ENCODE results near the gene ADAMTSL1.
"Not testable (repeated sequence)": the region's sequence is repeated elsewhere in the genome, so short reads cannot be mapped to it uniquely, and the experiment has no call there.

ADAMTSL1 gene

GRCh38 chr9:18925880-18926279, 451.9 kb downstream of the ADAMTSL1 start:
- Histone ChIP-seq H3K4me1 (ENCODE audit: control insufficient read depth, insufficient read depth, low read length) (no peaks in the 10 kb centered on the region), H3K9me3 (ENCODE audit: control insufficient read depth, low read length) (no peaks in the 10 kb centered on the region), H3K27me3 (ENCODE audit: control insufficient read depth, insufficient read depth, low read length) (no peaks in the 10 kb centered on the region), H3K9ac (ENCODE audit: low read length) (no peak overlapping the region), H3K36me3 (ENCODE audit: control insufficient read depth, insufficient read depth, low read length) (no peaks in the 10 kb centered on the region), H3K4me3 (ENCODE audit: low read length) (no peak overlapping the region)

DNA sequence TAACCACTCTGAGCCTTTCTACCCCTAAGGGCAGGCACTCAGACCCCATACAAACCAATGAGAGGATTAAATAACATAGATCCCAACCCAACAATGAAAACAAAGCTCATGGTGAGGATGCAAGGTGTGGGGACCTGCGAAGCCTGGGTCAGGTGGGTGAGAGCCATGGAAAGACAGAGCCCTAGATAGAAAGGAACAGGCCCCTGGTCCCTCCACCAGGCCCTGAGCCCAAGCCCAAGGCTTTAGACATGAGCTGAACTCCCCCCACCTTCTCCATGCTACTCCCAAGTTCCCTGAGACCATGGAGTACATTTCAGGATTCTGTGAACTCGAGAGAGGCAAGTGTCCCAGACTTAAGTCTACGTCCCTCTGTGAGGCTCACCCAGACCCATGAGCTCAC, 452.6 kb downstream of the ADAMTSL1 start:
- Histone ChIP-seq H3K4me3 (ENCODE audit: low read length) (no peak overlapping the region), H3K4me1 (ENCODE audit: control insufficient read depth, insufficient read depth, low read length) (no peaks in the 10 kb centered on the region), H3K9ac (ENCODE audit: low read length) (no peak overlapping the region), H3K36me3 (ENCODE audit: control insufficient read depth, insufficient read depth, low read length) (no peaks in the 10 kb centered on the region), H3K9me3 (ENCODE audit: control insufficient read depth, low read length) (no peaks in the 10 kb centered on the region), H3K27me3 (ENCODE audit: control insufficient read depth, insufficient read depth, low read length) (no peaks in the 10 kb centered on the region)

DNA sequence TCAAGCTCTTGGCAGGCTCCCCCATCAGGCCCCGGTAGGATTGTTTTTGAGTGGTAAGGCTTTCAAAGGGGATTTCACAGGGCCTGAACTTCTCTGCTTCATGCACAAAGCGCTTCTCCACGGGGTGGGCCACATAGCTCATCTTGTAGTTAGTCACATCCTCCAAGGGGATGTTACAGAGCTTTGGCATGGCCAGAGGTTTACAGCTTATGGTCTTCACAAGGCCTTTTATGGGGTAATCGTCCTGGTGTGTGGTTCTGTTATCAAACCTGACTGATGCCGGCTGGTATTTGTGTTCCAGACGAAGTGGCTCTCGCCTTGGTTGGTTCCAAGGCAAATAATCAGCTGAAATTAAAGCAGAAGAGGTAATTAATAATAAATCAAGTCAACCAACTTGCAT, 454.8 kb downstream of the ADAMTSL1 start:
- no peaks in the 10 kb centered on the region for H3K36me3 ChIP-seq (ENCODE audit: control insufficient read depth, insufficient read depth, low read length)
- no peaks in the 10 kb centered on the region for H3K4me1 ChIP-seq (ENCODE audit: control insufficient read depth, insufficient read depth, low read length)
- no peaks in the 10 kb centered on the region for H3K9me3 ChIP-seq (ENCODE audit: control insufficient read depth, low read length)
- H3K4me3 ChIP-seq (ENCODE audit: low read length) = no peak overlapping the region
- no peak overlapping the region for H3K9ac ChIP-seq (ENCODE audit: low read length)
- H3K27me3 ChIP-seq (ENCODE audit: control insufficient read depth, insufficient read depth, low read length) = no peaks in the 10 kb centered on the region

DNA sequence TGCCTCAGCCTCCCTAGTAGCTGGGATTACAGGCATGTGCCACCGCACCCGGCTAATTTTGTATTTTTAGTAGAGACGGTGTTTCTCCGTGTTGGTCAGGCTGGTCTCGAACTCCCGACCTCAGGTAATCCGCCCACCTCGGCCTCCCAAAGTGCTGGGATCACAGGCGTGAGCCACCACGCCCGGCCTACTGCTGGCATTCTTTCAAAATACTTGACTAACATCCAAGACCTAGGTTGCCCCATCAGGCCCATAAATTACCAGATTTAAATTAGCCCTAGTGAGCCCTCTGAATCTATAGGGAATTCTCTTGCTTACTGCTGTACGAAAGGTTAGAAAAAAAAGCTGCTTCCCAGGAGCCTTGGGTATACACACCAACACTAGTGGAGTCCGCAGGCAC, 456.7 kb downstream of the ADAMTSL1 start:
- not testable (repeated sequence) for H3K27me3 ChIP-seq (ENCODE audit: control insufficient read depth, insufficient read depth, low read length); H3K9ac ChIP-seq (ENCODE audit: low read length); H3K4me1 ChIP-seq (ENCODE audit: control insufficient read depth, insufficient read depth, low read length); H3K9me3 ChIP-seq (ENCODE audit: control insufficient read depth, low read length); H3K4me3 ChIP-seq (ENCODE audit: low read length); H3K36me3 ChIP-seq (ENCODE audit: control insufficient read depth, insufficient read depth, low read length)

DNA sequence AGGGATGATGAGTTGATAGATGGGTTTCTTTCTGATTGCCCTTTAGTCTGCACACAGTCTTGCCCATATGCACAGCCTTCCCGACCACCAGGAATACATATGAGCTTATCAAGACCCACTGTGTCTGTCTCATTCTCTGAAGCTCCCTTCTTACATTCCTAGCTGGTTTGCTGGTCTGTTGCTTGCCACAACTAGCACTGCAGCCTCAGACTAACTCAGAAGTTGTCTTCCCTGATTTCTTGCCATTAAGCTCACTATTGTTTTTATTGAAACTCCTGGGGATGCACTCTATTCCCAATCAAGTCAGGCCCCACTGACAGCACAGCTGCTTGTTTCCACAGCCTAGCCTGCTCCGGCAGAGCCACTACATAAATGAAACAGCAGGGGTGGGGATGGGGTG, 461.6 kb downstream of the ADAMTSL1 start:
- no peaks in the 10 kb centered on the region for H3K36me3 ChIP-seq (ENCODE audit: control insufficient read depth, insufficient read depth, low read length)
- H3K9ac ChIP-seq (ENCODE audit: low read length) = no peak overlapping the region
- H3K9me3 ChIP-seq (ENCODE audit: control insufficient read depth, low read length) = no peaks in the 10 kb centered on the region
- no peaks in the 10 kb centered on the region for H3K27me3 ChIP-seq (ENCODE audit: control insufficient read depth, insufficient read depth, low read length)
- H3K4me1 ChIP-seq (ENCODE audit: control insufficient read depth, insufficient read depth, low read length) = peaks cover 9% of the 10 kb centered on the region
- H3K4me3 ChIP-seq (ENCODE audit: low read length) = no peak overlapping the region

DNA sequence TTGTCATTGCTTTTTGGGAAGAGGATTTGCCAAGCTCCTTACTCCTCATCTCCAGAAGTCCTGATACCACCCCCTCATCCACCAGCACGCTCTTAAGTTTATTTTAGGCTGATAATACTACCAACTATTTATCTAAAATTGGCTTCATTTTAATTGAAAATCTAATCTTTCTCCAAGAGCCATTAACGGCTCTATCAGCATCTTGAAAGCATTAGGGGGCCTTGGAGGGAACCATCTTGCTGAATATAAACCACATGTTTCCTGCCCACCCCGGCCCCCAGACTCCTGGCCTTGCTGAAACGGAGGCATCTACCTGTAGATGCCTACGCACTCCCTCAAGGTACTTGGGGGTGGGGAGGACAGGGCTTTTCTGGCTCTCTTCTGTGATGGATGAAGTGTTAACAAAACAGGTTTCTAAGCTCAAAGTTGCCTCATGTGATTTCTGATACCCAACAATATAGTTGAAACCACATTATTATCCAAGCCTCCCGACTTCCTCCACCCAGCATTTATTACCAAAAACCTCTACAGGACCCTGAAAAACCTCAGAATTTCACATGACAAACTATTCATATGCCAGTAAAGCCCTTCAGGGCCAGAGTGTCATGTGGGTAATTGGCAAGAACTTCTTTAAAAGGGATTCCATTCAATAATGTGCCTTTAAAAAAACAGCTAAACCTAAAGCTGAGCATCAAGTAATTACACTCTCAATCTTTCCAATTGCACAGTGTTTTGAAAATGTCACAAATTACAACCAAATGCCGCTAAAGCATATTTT, 462.3 kb downstream of the ADAMTSL1 start:
- Histone ChIP-seq H3K4me1 (ENCODE audit: control insufficient read depth, insufficient read depth, low read length) (peaks cover 10% of the 10 kb centered on the region), H3K9ac (ENCODE audit: low read length) (no peak overlapping the region), H3K27me3 (ENCODE audit: control insufficient read depth, insufficient read depth, low read length) (no peaks in the 10 kb centered on the region), H3K9me3 (ENCODE audit: control insufficient read depth, low read length) (no peaks in the 10 kb centered on the region), H3K36me3 (ENCODE audit: control insufficient read depth, insufficient read depth, low read length) (no peaks in the 10 kb centered on the region), H3K4me3 (ENCODE audit: low read length) (no peak overlapping the region)

DNA sequence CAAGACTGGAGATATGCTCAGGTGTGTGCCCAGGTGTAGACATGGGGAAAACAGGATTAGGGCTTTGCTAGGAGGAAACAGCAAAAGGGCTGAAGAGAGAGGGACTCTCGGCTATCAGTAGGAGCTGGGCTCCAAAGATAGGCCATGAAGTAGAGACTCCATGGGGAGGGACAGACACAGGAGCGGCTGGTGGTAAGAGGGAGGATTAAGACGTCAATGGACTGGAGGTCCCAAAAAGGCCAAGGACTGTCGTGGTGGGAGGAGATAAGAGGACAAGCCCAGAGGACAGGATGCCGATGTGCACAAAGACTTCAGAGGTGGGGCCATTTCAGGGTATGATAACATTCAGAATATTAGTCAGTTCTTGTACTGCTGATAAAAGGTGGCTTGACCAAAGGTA, 466.0 kb downstream of the ADAMTSL1 start:
- H3K27me3 ChIP-seq (ENCODE audit: control insufficient read depth, insufficient read depth, low read length) = no peaks in the 10 kb centered on the region
- no peaks in the 10 kb centered on the region for H3K36me3 ChIP-seq (ENCODE audit: control insufficient read depth, insufficient read depth, low read length)
- no peak overlapping the region for H3K9ac ChIP-seq (ENCODE audit: low read length)
- H3K4me3 ChIP-seq (ENCODE audit: low read length) = no peak overlapping the region
- peaks cover 10% of the 10 kb centered on the region for H3K4me1 ChIP-seq (ENCODE audit: control insufficient read depth, insufficient read depth, low read length)
- H3K9me3 ChIP-seq (ENCODE audit: control insufficient read depth, low read length) = no peaks in the 10 kb centered on the region

GRCh38 chr9:18941060-18941740, 467.2 kb downstream of the ADAMTSL1 start:
- H3K9ac ChIP-seq (ENCODE audit: low read length) = no peak overlapping the region
- no peaks in the 10 kb centered on the region for H3K9me3 ChIP-seq (ENCODE audit: control insufficient read depth, low read length)
- no peak overlapping the region for H3K4me3 ChIP-seq (ENCODE audit: low read length)

DNA sequence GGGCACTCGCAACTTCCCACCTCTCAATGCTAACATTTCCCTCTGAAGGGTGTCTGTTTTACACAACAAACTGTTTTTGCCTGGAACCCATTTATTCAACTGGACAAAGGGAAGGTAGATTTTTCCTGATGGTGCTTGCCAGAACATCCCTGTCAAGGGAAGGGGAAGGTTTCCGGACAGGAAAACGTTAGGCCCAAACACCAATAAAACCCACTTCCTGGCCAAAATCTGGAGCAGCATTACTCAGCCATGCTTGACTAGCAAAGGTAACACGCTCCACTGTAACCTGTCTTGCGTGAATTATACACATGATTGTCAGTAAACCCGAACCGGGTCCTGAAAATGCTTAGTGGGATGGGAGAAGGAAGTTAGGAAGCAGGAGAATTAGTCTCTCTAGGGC, 468.8 kb downstream of the ADAMTSL1 start:
- peaks cover 10% of the 10 kb centered on the region for H3K4me1 ChIP-seq (ENCODE audit: control insufficient read depth, insufficient read depth, low read length)
- no peaks in the 10 kb centered on the region for H3K9me3 ChIP-seq (ENCODE audit: control insufficient read depth, low read length)
- no peaks in the 10 kb centered on the region for H3K36me3 ChIP-seq (ENCODE audit: control insufficient read depth, insufficient read depth, low read length)

More at GRCh38 chr9:18941060-18941740, 467.2 kb downstream of the ADAMTSL1 start:
- Histone ChIP-seq H3K4me1 (ENCODE audit: control insufficient read depth, insufficient read depth, low read length) (peaks cover 10% of the 10 kb centered on the region), H3K36me3 (ENCODE audit: control insufficient read depth, insufficient read depth, low read length) (no peaks in the 10 kb centered on the region), H3K27me3 (ENCODE audit: control insufficient read depth, insufficient read depth, low read length) (no peaks in the 10 kb centered on the region)

DNA sequence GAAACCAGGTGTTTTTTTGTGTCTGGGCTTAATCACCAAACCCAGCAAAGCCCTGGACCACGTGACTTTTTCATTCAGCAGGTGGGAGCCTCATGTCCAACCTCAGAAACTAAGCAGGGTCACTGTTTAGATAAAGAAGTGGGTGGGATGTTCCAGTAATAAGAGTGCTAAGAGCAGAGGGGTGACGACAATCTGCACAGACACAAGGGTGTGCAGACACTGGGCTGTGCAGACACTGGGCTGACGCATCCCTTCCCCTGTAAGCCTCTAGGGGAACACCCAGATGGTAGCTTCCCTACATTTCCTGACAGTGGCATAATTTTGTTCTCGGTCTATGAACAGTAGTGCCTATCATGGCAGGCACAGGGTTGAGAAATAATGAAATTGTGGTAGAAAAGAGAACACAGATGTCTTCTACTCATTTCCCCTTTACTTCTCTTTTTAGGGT, 474.0 kb downstream of the ADAMTSL1 start:
- Histone ChIP-seq H3K36me3 (ENCODE audit: control insufficient read depth, insufficient read depth, low read length) (no peaks in the 10 kb centered on the region), H3K9ac (ENCODE audit: low read length) (no peak overlapping the region), H3K4me1 (ENCODE audit: control insufficient read depth, insufficient read depth, low read length) (no peaks in the 10 kb centered on the region), H3K4me3 (ENCODE audit: low read length) (no peak overlapping the region), H3K27me3 (ENCODE audit: control insufficient read depth, insufficient read depth, low read length) (no peaks in the 10 kb centered on the region), H3K9me3 (ENCODE audit: control insufficient read depth, low read length) (no peaks in the 10 kb centered on the region)

More for the DNA sequence above, 468.8 kb downstream of the ADAMTSL1 start:
- H3K9ac ChIP-seq (ENCODE audit: low read length) = no peak overlapping the region
- no peak overlapping the region for H3K4me3 ChIP-seq (ENCODE audit: low read length)
- H3K27me3 ChIP-seq (ENCODE audit: control insufficient read depth, insufficient read depth, low read length) = no peaks in the 10 kb centered on the region

DNA sequence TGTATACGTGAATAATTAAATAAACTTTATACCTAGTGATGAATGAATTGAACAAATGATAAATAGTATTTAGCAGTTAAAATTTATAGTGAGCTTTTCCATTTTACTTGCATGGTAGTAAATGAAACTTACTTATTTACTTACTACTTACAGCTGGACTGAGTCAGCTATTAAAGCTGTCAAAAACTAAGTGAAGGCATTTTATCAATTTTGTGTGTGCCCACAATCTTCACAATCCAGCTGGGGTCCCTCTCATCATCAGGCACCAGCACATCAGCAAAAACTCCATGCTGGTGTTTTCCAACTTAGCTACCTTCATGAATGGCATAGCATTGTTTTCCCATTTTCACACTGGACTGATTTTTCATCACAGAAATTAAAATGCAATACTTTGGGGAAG, 478.0 kb downstream of the ADAMTSL1 start:
- Histone ChIP-seq H3K36me3 (ENCODE audit: control insufficient read depth, insufficient read depth, low read length) (no peaks in the 10 kb centered on the region), H3K27me3 (ENCODE audit: control insufficient read depth, insufficient read depth, low read length) (no peaks in the 10 kb centered on the region), H3K9ac (ENCODE audit: low read length) (no peak overlapping the region), H3K4me1 (ENCODE audit: control insufficient read depth, insufficient read depth, low read length) (no peaks in the 10 kb centered on the region), H3K9me3 (ENCODE audit: control insufficient read depth, low read length) (no peaks in the 10 kb centered on the region), H3K4me3 (ENCODE audit: low read length) (no peak overlapping the region)

GRCh38 chr9:18955626-18956025, 481.7 kb downstream of the ADAMTSL1 start:
- Histone ChIP-seq H3K27me3 (ENCODE audit: control insufficient read depth, insufficient read depth, low read length) (no peaks in the 10 kb centered on the region), H3K9me3 (ENCODE audit: control insufficient read depth, low read length) (no peaks in the 10 kb centered on the region), H3K4me1 (ENCODE audit: control insufficient read depth, insufficient read depth, low read length) (no peaks in the 10 kb centered on the region), H3K9ac (ENCODE audit: low read length) (no peak overlapping the region), H3K36me3 (ENCODE audit: control insufficient read depth, insufficient read depth, low read length) (no peaks in the 10 kb centered on the region), H3K4me3 (ENCODE audit: low read length) (no peak overlapping the region)

All from mucosa of stomach (tissue), 1 donor.